LNCaP clone FGC (cell line): ENCODE measurements around the gene ATP2B2.
"Not testable (repeated sequence)": the region's sequence is repeated elsewhere in the genome, so short reads cannot be mapped to it uniquely, and the experiment has no call there.

Source experiments
- DNase-seq: peaks from one replicate; pipeline ENCODE4 v3.0.0-alpha.2; 2011; ENCODE audit warnings: low read depth
- H3K4me3 ChIP-seq: 2 replicates; pipeline ENCODE4 v1.5.1; 2011; ENCODE audit warnings: mild to moderate bottlenecking, low read depth, low read length, control low read depth
- CTCF ChIP-seq: IDR thresholded peaks from 2 replicates; pipeline ENCODE4 v1.5.1; 2012; ENCODE audit warnings: mild to moderate bottlenecking; ENCODE audit not compliant: control insufficient read depth, insufficient read depth; ENCODE audit errors: extremely low read depth

The ATP2B2 gene

GRCh38 chr3:10305331-10305902 is 200.0 kb downstream of the ATP2B2 start:
- TF ChIP-seq CTCF: no peak
- no peak for DNase-seq
- H3K4me3 ChIP-seq: no peak overlapping the region

GRCh38 chr3:10304905-10305304 is 200.5 kb downstream of the ATP2B2 start:
- no peak overlapping the region for H3K4me3 ChIP-seq
- DNase-seq: no peak
- TF ChIP-seq CTCF: no peak

- TF ChIP-seq CTCF: no peak
- no peak for DNase-seq
- no peak overlapping the region for H3K4me3 ChIP-seq
Measured at GRCh38 chr3:10303785-10304184, 201.6 kb downstream of the ATP2B2 start.

- DNase-seq: no peak
- H3K4me3 ChIP-seq: no peak overlapping the region
- TF ChIP-seq CTCF: no peak
Measured at GRCh38 chr3:10303105-10303504, 202.3 kb downstream of the ATP2B2 start.

GRCh38 chr3:10300087-10300486 is 205.3 kb downstream of the ATP2B2 start:
- no peak for TF ChIP-seq CTCF
- no peak for DNase-seq
- H3K4me3 ChIP-seq: no peak overlapping the region

GRCh38 chr3:10299679-10300078 is 205.7 kb downstream of the ATP2B2 start:
- no peak overlapping the region for H3K4me3 ChIP-seq
- DNase-seq: no peak
- TF ChIP-seq CTCF: no peak

GRCh38 chr3:10299175-10299574 is 206.2 kb downstream of the ATP2B2 start:
- DNase-seq: no peak
- no peak for TF ChIP-seq CTCF
- H3K4me3 ChIP-seq: no peak overlapping the region

GRCh38 chr3:10298064-10298463 is 207.3 kb downstream of the ATP2B2 start:
- not testable (repeated sequence) for H3K4me3 ChIP-seq, DNase-seq
